Measurements from ENCODE around the gene CPNE9.

DNA sequence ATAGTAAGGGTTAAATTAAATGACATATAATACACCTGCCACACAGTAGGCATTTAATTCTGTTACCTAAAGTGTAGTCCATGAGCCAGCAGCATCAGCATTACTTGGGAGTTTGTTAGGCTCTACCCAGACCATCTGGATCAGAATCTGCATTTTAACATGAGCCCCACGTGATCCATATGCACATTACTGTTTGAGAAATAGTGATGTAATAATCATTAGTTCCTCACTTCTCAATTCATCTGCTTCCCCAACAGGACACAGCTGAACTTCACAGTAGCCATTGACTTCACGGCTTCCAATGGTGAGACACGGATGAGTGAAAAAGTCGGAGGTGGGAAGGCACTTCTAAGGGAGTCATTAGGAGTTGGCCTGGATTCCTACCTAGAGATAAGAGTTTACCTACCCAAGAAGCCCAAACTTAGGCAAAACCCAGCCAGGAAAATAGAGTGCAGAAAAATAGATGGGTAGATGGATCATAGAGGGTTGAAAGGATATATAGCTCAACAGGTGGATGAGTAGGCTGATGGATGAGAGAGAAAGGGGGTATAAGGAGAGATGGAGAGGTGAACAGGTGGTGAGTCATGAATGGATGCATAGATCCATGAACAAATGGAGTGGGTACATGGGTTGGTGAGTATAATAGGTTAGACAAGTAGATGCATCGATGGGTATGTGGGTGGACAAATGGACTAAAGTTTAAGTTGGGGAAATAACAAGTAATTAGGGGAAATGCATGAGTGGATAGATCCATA lies 13.3 kb downstream of the CPNE9 start:
- TF ChIP-seq, protein P1, sequence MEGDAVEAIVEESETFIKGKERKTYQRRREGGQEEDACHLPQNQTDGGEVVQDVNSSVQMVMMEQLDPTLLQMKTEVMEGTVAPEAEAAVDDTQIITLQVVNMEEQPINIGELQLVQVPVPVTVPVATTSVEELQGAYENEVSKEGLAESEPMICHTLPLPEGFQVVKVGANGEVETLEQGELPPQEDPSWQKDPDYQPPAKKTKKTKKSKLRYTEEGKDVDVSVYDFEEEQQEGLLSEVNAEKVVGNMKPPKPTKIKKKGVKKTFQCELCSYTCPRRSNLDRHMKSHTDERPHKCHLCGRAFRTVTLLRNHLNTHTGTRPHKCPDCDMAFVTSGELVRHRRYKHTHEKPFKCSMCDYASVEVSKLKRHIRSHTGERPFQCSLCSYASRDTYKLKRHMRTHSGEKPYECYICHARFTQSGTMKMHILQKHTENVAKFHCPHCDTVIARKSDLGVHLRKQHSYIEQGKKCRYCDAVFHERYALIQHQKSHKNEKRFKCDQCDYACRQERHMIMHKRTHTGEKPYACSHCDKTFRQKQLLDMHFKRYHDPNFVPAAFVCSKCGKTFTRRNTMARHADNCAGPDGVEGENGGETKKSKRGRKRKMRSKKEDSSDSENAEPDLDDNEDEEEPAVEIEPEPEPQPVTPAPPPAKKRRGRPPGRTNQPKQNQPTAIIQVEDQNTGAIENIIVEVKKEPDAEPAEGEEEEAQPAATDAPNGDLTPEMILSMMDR (conservative IDR thresholded peaks at IDR 0.05; ENCODE audit: low read depth in 2 of 2): no peak
- no peak for TF ChIP-seq EZH2 (IDR thresholded peaks at IDR 0.05; ENCODE audit: low read depth, unreplicated experiment)
- TF ChIP-seq STAT1 (IDR thresholded peaks at IDR 0.05; ENCODE audit: unreplicated experiment): no peak
- TF ChIP-seq POLR2AphosphoS5 (IDR thresholded peaks at IDR 0.05; ENCODE audit: low read depth): no peak
- no peak for TF ChIP-seq EZH2phosphoT487 (IDR thresholded peaks at IDR 0.05; ENCODE audit: unreplicated experiment)
- TF ChIP-seq, protein P2, sequence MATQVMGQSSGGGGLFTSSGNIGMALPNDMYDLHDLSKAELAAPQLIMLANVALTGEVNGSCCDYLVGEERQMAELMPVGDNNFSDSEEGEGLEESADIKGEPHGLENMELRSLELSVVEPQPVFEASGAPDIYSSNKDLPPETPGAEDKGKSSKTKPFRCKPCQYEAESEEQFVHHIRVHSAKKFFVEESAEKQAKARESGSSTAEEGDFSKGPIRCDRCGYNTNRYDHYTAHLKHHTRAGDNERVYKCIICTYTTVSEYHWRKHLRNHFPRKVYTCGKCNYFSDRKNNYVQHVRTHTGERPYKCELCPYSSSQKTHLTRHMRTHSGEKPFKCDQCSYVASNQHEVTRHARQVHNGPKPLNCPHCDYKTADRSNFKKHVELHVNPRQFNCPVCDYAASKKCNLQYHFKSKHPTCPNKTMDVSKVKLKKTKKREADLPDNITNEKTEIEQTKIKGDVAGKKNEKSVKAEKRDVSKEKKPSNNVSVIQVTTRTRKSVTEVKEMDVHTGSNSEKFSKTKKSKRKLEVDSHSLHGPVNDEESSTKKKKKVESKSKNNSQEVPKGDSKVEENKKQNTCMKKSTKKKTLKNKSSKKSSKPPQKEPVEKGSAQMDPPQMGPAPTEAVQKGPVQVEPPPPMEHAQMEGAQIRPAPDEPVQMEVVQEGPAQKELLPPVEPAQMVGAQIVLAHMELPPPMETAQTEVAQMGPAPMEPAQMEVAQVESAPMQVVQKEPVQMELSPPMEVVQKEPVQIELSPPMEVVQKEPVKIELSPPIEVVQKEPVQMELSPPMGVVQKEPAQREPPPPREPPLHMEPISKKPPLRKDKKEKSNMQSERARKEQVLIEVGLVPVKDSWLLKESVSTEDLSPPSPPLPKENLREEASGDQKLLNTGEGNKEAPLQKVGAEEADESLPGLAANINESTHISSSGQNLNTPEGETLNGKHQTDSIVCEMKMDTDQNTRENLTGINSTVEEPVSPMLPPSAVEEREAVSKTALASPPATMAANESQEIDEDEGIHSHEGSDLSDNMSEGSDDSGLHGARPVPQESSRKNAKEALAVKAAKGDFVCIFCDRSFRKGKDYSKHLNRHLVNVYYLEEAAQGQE (IDR thresholded peaks at IDR 0.05; ENCODE audit: unreplicated experiment): no peak
